ENCODE data around the gene LONP2.

Gene LONP2

GRCh38 chr16:48405907-48406306 lies 161.8 kb downstream of the LONP2 start:
- DNase-seq = no peak

All from CD4-positive, alpha-beta T cell treated with Interleukin-17A for 1 hour (primary cell).